K562 (cell line): ENCODE data around the gene GPR148. TPM values are rescaled to one million over a fixed set of nuclear protein-coding genes. Genes with fewer than 3 reads are reported as not detected.

Experiments used
- KDM1A ChIP-seq, 2 experiments: fragments of 450-650 bp; IDR thresholded peaks; 2 replicates each; pipeline ENCODE4 v1.6.1; 2016; ENCODE audit warnings: mild to moderate bottlenecking in 2 of 2
- polyA plus RNA-seq, 8 experiments: library from polyadenylated mRNA; depleted of rRNA in 4 of 8; stranded (reverse) in 5 of 8; unstranded in 3 of 8; fragments of >200 nt; fragmentation: Nextera tagmentation in 2 of 8; fragmentation: Illumina TruSeq in 1 of 8; extraction: Ambion mirVana in 2 of 8; extraction: Trizol in 1 of 8; gene quantifications; 2 replicates each; pipeline versions ENCODE4 v1.2.1 to v1.2.3, GENCODE V29; 2011 to 2014; ENCODE audit warnings: inconsistent platforms in 1 of 8, missing spikeins in 1 of 8
- total RNA-seq, 7 experiments: library from RNA; depleted of rRNA in 6 of 7; stranded (reverse); fragments of >200 nt in 6 of 7; fragmentation: Illumina TruSeq in 2 of 7; extraction: Trizol in 2 of 7; gene quantifications; 2 replicates each; pipeline versions ENCODE4 v1.2.1 to v1.2.3, GENCODE V29; 2011 to 2021; ENCODE audit warnings: low replicate concordance in 1 of 7
- TF ChIP-seq, protein P1 (sequence below), 2 experiments: fragments of 450-650 bp; IDR thresholded peaks; 2 replicates each; pipeline ENCODE4 v1.6.1; 2018; ENCODE audit warnings: mild to moderate bottlenecking in 2 of 2, low read depth in 1 of 2; ENCODE audit not compliant: partially characterized antibody in 2 of 2
- TF ChIP-seq, protein P2 (sequence below): IDR thresholded peaks from 3 replicates; pipeline ENCODE4 v1.6.1; 2011; ENCODE audit warnings: borderline replicate concordance, mild to moderate bottlenecking, moderate library complexity; ENCODE audit not compliant: insufficient read length; ENCODE audit errors: extremely low read depth

GPR148 gene
- total and polyA plus RNA-seq, 9 of the 15 experiments (the other 6 are each of a cell fraction or from before 2014, with no cell fraction given), result not detected

- TF ChIP-seq, protein P1, sequence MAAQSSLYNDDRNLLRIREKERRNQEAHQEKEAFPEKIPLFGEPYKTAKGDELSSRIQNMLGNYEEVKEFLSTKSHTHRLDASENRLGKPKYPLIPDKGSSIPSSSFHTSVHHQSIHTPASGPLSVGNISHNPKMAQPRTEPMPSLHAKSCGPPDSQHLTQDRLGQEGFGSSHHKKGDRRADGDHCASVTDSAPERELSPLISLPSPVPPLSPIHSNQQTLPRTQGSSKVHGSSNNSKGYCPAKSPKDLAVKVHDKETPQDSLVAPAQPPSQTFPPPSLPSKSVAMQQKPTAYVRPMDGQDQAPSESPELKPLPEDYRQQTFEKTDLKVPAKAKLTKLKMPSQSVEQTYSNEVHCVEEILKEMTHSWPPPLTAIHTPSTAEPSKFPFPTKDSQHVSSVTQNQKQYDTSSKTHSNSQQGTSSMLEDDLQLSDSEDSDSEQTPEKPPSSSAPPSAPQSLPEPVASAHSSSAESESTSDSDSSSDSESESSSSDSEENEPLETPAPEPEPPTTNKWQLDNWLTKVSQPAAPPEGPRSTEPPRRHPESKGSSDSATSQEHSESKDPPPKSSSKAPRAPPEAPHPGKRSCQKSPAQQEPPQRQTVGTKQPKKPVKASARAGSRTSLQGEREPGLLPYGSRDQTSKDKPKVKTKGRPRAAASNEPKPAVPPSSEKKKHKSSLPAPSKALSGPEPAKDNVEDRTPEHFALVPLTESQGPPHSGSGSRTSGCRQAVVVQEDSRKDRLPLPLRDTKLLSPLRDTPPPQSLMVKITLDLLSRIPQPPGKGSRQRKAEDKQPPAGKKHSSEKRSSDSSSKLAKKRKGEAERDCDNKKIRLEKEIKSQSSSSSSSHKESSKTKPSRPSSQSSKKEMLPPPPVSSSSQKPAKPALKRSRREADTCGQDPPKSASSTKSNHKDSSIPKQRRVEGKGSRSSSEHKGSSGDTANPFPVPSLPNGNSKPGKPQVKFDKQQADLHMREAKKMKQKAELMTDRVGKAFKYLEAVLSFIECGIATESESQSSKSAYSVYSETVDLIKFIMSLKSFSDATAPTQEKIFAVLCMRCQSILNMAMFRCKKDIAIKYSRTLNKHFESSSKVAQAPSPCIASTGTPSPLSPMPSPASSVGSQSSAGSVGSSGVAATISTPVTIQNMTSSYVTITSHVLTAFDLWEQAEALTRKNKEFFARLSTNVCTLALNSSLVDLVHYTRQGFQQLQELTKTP (IDR thresholded peaks at IDR 0.05; ENCODE audit: low read depth in 1 of 2, partially characterized antibody in 2 of 2), result no peak
- TF ChIP-seq, protein P2, sequence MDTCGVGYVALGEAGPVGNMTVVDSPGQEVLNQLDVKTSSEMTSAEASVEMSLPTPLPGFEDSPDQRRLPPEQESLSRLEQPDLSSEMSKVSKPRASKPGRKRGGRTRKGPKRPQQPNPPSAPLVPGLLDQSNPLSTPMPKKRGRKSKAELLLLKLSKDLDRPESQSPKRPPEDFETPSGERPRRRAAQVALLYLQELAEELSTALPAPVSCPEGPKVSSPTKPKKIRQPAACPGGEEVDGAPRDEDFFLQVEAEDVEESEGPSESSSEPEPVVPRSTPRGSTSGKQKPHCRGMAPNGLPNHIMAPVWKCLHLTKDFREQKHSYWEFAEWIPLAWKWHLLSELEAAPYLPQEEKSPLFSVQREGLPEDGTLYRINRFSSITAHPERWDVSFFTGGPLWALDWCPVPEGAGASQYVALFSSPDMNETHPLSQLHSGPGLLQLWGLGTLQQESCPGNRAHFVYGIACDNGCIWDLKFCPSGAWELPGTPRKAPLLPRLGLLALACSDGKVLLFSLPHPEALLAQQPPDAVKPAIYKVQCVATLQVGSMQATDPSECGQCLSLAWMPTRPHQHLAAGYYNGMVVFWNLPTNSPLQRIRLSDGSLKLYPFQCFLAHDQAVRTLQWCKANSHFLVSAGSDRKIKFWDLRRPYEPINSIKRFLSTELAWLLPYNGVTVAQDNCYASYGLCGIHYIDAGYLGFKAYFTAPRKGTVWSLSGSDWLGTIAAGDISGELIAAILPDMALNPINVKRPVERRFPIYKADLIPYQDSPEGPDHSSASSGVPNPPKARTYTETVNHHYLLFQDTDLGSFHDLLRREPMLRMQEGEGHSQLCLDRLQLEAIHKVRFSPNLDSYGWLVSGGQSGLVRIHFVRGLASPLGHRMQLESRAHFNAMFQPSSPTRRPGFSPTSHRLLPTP, result no peak
- TF ChIP-seq KDM1A (IDR thresholded peaks at IDR 0.05), result no peak
- TF ChIP-seq, all 486 proteins: peak for 53
Measured at GRCh38 chr2:130727286-130727924, 1.5 kb upstream of the GPR148 start (continued).
